Measurements from ENCODE around the gene MS4A2. TPM values are rescaled to one million over a fixed set of nuclear protein-coding genes. Genes with fewer than 3 reads are reported as not detected.

Gene MS4A2
- polyA plus RNA-seq, 4 donors: 0.04 TPM; not detected in 3

Other genes with a start within 250 kb of the MS4A2 start
- gene CBLIF, start 243.2 kb upstream of the MS4A2 start, polyA plus RNA-seq (ENCODE audit: insufficient read length in 4 of 4): under 1 TPM in 2 of 4 donors, not detected in 2; 0.08 to 0.16 TPM
- gene TCN1, start 222.2 kb upstream of the MS4A2 start, polyA plus RNA-seq (ENCODE audit: insufficient read length in 4 of 4): under 1 TPM in 1 of 4 donors, not detected in 3; 0.50 TPM
- under 1 TPM in 2 of 4 donors, not detected in 2; 0.12 to 0.20 TPM for gene OOSP3, start 209.9 kb upstream of the MS4A2 start, polyA plus RNA-seq (ENCODE audit: insufficient read length in 4 of 4)
- under 1 TPM; 0.12 to 0.43 (median 0.30) TPM for gene OOSP1, start 150.2 kb upstream of the MS4A2 start, polyA plus RNA-seq (ENCODE audit: insufficient read length in 4 of 4)
- gene OOSP4A, start 124.6 kb upstream of the MS4A2 start, polyA plus RNA-seq (ENCODE audit: insufficient read length in 4 of 4): not detected
- not detected for gene OOSP4B, start 71.5 kb upstream of the MS4A2 start, polyA plus RNA-seq (ENCODE audit: insufficient read length in 4 of 4)
- gene OOSP2, start 48.3 kb upstream of the MS4A2 start, polyA plus RNA-seq (ENCODE audit: insufficient read length in 4 of 4): not detected
- 1 to 10 TPM in 1 of 4 donors, under 1 TPM in 3; 0.55 to 1.2 (median 0.62) TPM for gene MS4A3, start 32.0 kb upstream of the MS4A2 start, polyA plus RNA-seq (ENCODE audit: insufficient read length in 4 of 4)
- gene MS4A6A, start 94.4 kb downstream of the MS4A2 start, polyA plus RNA-seq (ENCODE audit: insufficient read length in 4 of 4): 10 to 100 TPM; 13.9 to 16.9 (median 15.5) TPM
- 1 to 10 TPM in 1 of 4 donors, under 1 TPM in 3; 0.64 to 1.2 (median 0.74) TPM for gene MS4A4E, start 154.5 kb downstream of the MS4A2 start, polyA plus RNA-seq (ENCODE audit: insufficient read length in 4 of 4)
- 1 to 10 TPM; 4.4 to 7.5 (median 7.3) TPM for gene MS4A4A, start 192.0 kb downstream of the MS4A2 start, polyA plus RNA-seq (ENCODE audit: insufficient read length in 4 of 4)
- not detected for gene MS4A6E, start 238.6 kb downstream of the MS4A2 start, polyA plus RNA-seq (ENCODE audit: insufficient read length in 4 of 4)

Measured in right renal pelvis (tissue), 4 donors.